HG03103 (cell line): ENCODE results near the gene ANKRD34A.
"Not testable (repeated sequence)": the region's sequence is repeated elsewhere in the genome, so short reads cannot be mapped to it uniquely, and the experiment has no call there.

Experiments
- ATAC-seq: cut with Tn5 transposase; IDR thresholded peaks from one replicate; pipeline ENCODE4 v1.9.1; 2021; ENCODE audit warnings: low read depth; ENCODE audit not compliant: unreplicated experiment

Gene ANKRD34A

GRCh38 chr1:145951526-145951925, 12.8 kb downstream of the ANKRD34A start:
- no peak for ATAC-seq

DNA sequence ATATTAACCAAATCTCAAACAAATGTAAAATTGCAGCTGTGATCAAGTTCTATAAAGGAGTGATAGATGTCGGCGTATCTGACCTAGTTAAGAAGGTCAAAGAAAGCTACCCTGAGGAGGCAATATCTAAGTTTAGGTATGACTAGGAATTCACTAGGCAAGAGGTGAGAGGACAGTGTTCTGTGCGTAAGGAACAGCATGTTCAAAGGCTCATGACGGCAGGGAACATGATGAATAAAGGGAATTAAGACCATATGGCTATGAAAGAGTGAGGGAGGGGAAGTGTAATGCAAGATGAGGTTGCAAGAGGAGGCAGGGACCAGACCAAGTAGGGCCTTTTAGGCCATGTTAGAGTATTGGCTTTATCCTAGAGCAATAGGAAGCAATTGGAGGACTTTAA, 15.2 kb downstream of the ANKRD34A start:
- no peak for ATAC-seq

GRCh38 chr1:145947551-145947950, 16.8 kb downstream of the ANKRD34A start:
- no peak for ATAC-seq

DNA sequence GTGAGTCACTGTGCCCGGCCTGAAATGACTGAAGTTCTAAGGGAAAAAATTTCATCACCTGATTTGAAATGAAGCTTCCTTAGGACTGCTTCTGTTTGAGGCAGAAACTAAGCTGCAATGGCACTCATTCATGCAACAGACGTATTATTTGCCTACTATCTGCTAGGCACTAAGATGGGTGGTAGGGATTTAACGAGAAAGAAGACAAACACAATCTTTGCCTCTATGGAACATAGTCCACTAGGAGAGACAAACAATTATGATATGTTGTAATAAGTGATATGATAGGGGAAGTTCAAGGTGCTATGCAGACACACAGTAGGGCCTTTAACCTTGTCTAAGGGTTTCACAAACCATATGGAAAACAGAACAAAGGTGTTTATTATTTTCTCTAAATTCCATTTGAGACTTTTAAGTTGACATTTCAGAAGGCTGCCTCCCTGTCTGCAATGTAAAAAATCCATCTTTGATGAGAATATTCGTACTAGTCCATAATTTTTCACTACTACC, 17.8 kb downstream of the ANKRD34A start:
- no peak for ATAC-seq

GRCh38 chr1:145944532-145944931, 19.8 kb downstream of the ANKRD34A start:
- no peak for ATAC-seq

- ATAC-seq = no peak
Observed at GRCh38 chr1:145942871-145943270, 21.5 kb downstream of the ANKRD34A start.

- ATAC-seq = no peak
Observed at GRCh38 chr1:145942405-145942804, 22.0 kb downstream of the ANKRD34A start.

DNA sequence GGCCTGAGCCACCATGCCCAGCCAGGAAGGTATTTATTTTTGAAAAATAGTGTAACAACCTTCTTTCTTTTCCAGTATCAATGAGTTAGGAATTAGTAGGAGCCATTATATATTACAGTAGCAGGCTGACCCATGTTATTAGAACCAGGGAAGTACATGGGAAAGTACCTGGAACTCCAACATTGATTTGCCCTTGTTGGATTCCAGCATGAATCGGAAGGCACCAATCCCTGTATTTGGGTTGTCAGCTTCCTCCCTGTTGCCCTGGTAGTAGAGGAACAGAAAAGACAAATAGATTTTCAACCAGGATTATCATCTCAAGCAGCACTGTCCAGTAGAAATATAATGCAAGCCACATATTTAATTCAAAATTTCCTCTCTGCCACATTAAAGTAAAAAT, 26.9 kb downstream of the ANKRD34A start:
- no peak for ATAC-seq

DNA sequence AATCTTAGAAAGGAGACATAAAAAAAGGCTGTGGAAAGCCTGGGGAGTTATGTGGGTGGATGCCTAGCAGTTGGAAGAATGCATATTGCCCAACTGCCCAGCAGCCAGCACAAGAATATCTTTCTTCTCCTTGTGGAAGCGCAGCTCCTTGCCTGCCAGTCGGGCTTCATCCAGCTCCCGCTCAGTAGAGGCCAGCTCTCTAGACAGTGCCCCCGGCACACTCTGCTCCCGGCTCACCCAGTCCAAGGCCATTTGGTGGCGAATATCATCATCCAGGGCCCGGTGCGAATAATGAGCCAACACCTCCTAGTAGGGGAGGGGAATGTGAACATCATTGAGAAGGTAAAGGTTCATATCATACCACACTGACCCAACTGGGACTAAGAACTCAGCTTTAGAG, 28.1 kb downstream of the ANKRD34A start:
- ATAC-seq = no peak

- ATAC-seq = no peak
Observed at GRCh38 chr1:145935708-145936107, 28.7 kb downstream of the ANKRD34A start.

GRCh38 chr1:145932522-145933009, 31.8 kb downstream of the ANKRD34A start:
- not testable (repeated sequence) for ATAC-seq

GRCh38 chr1:145927916-145928643, 36.3 kb downstream of the ANKRD34A start:
- ATAC-seq = no peak

- peak; percentile 92 for ATAC-seq
Observed at GRCh38 chr1:145927063-145927886, 37.1 kb downstream of the ANKRD34A start, which contains the start of gene RBM8A. Gene RBM8A, minus strand, starts transcription at chr1:145927484. Its CDS starts 58 bp downstream, at chr1:145927426.

- ATAC-seq = no peak
Observed at GRCh38 chr1:145926686-145927062, 37.7 kb downstream of the ANKRD34A start.

GRCh38 chr1:145922266-145922665, 42.1 kb downstream of the ANKRD34A start:
- ATAC-seq = no peak

- not testable (repeated sequence) for ATAC-seq
Observed at GRCh38 chr1:145920297-145920696, 44.1 kb downstream of the ANKRD34A start.

DNA sequence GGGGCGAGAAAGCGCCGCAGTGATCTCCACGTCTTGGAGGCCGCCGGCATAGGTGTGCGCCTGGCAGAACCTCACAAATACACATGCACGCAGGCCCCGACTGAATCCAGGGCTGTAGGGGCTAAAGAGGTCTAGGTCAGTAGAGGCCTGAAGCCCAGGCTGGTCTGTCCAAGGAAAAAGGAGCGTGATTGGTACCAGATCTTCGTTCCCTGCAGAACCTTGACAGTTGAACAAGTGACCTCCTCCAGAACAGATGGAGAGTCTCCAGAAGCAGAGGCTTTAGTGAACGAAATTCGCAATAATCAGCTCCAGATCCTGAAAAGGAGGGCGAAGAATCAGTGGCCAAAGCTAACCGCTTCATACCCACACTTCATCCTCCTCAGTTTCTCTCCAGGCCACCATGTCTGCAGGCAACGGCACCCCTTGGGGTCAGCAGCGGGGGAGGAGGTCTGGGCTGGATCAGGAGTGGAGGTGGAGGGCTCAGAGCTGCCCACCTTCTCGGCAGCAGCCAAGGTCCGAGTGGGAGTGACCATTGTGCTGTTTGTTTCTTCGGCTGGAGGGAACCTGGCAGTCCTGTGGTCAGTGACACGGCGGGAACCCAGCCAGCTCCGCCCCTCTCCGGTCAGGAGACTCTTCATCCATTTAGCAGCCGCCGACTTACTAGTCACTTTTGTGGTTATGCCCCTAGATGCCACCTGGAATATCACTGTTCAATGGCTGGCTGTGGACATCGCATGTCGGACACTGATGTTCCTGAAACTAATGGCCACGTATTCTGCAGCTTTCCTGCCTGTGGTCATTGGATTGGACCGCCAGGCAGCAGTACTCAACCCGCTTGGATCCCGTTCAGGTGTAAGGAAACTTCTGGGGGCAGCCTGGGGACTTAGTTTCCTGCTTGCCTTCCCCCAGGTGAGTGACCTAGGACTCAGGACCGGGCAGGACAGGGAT, 45.1 kb downstream of the ANKRD34A start:
- ATAC-seq = peak; percentile 17

- ATAC-seq = peak; percentile 75
Observed at GRCh38 chr1:145918144-145918991, 46.0 kb downstream of the ANKRD34A start, which contains the start of gene PEX11B. Gene PEX11B, minus strand, starts transcription at chr1:145918717. Its CDS starts 29 bp downstream, at chr1:145918688.

DNA sequence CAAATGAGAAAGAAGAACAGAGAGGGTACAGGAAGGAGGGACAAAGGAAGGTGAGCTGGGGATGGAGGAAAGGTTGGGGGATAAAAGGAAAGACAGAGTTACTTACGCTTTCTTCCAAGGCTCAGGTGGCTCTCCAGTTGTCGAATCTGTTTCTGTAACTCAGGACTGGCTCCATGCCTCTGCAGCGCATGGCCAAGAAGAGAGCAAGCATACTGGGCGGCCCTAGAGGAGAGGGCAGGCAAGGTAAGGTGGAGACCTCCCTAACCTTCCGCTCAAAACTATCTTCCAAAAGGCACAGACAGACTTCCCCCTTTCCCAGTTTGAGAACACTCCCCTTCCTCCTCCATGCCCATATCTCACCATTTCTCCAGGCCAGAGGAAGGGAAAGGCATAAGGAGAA, 46.8 kb downstream of the ANKRD34A start:
- ATAC-seq = no peak
